Amniotic stem cell (primary cell): Measurements from ENCODE around the gene SLC1A2.
"Not testable (repeated sequence)": the region's sequence is repeated elsewhere in the genome, so short reads cannot be mapped to it uniquely, and the experiment has no call there.

Experiments
- DNase-seq: peaks from one replicate; lab custom pipeline; 2025; lab: John Stamatoyannopoulos, UW

SLC1A2 gene

DNA sequence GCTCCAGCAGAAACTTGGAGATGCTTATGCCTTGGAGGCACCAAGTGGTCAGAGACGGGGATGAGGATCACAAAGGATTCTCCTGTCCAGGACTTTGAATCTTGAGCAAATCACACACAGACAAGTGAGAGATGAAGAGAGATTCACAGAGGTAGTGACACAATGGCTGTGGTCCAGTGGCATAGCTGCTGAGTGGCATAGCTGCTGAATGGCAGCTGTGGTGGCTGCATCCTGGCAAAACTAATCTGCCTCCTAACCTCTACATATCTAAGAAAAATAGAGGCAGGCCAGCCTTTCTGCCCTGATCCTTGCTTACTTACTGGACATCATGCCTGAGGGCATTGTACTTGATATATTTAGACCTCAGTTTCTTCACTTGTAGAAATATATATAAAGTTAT is 177.8 kb downstream of the SLC1A2 start:
- no peak for DNase-seq

DNA sequence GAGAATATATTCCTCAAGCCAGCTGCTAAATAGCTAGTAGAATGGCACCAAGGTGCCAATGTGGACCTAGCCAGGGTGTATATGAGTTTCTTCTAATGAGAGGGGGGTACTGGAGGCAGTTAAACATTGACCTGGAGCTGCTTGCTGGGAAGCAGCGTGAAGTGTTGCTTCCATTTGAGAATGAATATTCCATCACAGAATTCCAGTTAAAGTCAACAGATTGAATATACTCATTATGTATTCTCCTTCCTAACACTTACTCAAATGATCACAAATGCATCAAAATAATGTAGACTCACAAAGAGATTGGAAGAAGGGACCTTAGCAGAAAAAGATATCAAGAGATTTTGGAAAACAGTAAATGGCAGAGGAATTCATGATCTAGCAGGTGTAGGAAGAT is 178.3 kb downstream of the SLC1A2 start:
- DNase-seq, result no peak

DNA sequence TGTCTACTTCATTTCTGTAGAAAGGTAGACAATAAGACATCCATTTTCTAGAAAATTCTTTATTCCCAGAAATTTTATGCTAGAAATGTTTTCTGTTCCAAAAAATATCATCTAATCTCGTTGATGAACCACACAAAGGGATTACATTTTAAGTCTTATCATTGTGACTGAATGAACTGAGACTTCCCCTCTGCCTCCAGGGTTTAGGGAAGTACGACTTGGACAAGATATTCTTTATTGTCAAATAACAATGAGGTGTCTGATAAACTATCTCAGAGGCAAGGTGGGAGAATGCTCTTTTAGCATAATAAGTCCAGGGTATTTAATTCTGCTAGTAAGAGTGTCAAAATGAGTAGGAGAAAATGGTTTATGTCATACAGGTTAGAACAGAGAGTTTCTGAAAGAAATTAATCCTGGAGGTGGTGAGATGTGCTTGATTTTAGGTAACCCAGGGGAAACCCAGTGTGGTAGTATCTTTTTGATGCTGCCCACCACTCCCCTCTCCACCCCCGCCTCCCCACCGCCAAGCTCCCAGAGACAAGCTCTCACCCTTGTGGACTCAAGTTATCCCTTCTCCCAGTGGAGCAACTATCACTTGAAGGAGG is 179.8 kb downstream of the SLC1A2 start:
- no peak for DNase-seq

DNA sequence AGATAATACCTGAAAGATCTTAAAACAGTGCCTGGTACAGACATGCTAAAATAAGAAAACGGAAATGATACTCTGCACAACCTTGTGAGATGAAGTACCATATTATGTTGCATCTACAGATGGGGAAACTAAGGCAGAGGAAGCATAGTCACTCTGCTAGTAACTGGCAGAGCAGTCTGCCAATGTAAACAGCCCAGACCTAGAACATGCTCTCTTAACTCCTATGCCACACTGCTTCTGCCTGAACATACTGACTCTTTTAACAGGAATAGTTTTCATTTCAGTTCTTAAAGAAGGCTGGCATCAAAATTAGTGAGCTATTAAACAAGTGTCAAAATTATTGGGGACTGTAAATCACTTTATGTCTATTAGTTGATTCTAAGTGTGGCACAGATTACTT is 180.5 kb downstream of the SLC1A2 start:
- DNase-seq, result no peak

DNA sequence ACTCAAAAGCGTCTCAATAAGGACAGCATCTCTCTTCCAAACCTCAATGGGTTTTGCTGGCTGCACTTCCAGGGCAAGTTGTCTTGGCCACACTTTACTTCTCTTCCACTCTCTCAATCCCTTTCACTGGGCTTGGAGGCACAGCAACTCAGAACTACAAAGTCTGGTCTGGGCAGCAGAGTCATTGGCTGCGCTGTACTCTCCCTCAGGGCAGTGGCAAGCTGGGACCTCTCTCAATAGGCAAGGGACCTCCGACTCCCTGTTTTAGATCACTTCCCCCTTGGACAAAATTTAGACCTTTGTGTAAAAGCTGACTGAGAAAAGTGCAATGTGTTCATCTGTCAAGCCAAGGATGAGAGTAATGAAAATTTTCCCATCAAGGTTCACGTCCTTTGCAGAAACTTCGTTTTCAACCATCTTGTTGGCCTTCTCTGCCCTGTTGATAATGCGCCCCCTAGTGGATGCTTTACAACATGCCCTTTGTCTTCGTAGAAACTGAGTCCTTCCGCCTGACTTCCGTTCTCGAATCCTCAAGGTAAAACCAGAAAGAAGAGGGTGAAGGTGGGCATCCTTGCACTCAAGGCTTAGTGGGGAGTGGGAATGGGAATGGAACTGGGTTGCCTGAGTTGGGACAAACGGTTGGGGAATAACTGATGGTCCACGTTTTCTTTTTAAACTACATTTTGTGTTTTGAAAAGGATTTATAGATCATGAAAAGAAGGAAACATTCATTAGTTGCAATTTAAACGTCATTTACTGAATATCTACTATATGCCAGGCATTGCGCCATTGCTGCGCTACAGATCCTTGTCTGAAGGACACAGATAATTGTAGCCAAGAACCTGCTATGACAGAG is 181.3 kb downstream of the SLC1A2 start:
- DNase-seq, result no peak

DNA sequence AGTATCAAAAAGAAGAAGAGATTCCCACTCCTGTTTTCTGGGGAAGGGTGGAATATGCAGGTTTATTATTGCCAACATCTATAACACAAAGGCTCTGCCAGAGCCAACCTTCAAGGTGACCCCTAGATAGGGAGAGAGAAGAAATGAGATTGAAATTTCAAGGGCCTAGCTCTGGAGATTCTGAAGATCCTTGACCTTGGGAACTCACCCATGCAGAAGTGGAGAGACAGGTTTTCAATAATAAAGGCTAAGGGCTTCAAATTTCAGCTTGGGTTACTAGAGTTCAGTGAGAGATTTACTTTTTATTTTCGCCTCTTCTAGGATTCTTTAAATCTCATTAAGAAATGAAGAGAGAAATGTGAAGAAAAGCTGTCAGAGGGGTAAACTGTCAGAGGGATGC is 182.0 kb downstream of the SLC1A2 start:
- no peak for DNase-seq

DNA sequence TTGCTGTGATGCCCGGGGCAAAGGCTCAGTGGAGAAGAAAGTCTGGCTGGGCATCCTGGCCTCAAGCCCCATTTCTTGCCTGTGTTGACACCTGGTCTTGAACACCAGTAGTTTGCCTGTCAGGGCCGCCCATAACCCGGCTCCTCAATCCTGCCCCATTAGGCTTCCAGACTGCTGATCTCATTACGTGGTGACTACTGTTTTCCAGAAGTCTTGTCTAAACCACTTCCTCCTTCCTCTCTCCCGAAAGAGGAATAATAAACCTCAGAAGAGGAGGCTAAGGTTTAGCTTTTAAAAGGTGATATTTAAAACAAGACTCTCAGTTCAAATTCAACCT is 182.7 kb downstream of the SLC1A2 start:
- DNase-seq, result no peak

DNA sequence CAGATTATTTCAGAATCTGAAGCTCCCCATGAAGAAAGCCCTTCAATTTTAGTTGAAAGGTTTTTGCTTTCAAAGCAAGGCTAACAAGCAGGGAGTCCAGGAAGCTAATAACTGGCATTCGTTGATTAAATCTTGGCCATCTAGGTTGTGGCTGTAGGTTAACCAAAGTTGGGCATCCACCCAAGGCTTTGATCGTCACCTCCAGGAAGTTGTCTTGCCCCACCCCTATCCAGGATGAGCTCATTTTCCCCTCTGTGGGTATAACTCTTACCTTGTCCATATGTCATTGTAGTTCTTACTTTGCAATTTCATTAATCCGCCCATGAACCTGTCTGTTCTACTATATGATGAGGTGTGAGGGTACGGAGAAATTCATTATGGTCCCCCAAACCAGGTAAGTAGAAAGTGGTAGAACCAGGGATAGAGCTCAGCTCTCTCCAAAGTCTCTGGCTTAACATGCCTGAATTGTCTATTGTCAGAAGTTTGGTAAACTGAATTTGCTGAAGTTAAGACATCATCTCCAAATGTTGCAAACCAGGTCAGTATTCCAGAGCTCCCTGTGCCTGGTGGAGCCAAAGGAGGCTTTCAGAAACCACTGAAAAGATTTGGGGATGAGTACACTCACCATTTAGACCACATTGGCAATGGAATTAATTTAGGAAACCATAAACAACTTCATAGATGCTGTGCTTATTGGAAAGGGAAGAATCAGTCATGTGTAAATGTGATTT is 183.3 kb downstream of the SLC1A2 start:
- no peak for DNase-seq

DNA sequence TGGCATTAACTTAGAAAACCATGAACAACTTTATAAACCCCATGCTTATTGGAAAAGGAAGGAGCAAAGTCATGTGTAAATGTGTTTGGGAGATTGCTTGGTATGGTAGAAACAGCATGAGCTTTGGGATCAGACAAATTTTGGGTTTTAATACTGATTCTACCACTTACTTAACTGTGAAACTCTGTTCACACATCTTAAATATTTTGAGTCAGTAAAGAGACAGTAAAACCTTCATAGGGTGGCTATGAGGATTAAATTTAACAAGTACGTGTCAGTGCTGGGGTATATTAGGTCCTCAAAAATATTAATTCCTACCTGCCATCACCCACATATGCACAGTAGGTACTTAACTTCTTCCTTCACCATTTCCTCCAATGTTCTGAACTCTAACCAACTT is 183.9 kb downstream of the SLC1A2 start:
- no peak for DNase-seq

DNA sequence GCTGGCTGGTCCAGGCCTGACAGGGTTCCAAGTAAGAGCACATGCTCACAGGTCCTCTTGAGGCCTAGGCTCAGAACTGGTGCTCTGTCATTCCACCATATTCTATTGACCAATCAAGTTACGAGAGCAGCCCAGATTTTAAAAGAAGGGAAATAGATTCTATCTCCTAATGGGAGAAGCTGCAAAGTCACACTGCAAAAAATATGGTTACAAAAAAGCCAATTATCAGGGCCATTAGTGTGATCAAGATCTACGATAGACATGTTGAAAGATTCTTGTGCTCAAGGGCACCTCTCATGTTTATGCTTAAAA is 184.2 kb downstream of the SLC1A2 start:
- no peak for DNase-seq

DNA sequence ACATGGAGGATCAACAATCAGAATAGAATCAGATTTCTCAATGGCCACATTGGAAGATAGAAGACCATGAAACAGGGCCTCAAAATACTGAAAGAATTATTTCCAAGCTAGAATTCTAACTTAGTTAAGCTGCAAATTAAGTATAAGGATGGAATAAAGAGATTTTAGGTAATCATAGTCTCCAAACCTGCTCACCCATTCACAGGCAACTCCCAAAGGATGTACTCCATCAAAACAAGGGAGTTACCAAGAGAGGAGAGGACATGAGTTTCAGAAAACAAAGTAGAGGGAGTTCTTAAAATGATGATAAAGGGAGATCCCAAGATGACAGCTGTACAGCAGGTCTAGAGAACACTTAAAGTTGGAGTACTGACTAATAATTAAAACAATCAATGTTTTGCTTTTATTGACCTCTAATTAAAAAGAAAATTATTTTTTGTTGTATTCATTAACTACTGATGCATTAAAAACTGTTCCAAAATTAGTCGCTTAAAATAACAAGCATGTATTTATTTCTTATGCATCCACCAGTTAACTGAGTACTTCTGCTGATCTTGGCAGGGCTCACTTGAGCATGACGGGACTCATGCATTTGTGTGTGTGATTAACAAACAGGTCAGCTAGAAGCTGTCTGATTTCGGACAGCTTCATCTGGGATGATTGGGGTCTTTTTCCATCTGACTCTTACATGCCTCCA is 184.8 kb downstream of the SLC1A2 start:
- DNase-seq, result no peak

DNA sequence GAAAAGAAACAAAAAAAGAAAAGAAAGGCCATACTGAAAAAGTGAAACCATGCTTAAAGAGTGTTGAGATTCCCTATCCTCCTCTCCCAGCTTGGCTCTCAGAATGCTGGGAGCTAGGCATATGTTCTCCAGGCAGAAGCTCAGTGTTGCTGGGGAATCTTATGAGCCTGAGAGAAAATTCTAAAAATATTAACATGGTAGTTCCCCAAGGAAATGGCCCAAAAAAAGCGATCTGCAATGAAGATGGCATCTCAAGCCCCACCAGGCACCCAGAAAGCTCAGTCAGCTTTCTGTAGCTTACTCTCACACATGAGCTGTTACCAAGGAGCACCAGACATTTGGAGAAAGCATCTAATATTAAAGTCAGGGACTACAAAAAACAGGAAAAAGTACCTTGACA is 185.8 kb downstream of the SLC1A2 start:
- no peak for DNase-seq

DNA sequence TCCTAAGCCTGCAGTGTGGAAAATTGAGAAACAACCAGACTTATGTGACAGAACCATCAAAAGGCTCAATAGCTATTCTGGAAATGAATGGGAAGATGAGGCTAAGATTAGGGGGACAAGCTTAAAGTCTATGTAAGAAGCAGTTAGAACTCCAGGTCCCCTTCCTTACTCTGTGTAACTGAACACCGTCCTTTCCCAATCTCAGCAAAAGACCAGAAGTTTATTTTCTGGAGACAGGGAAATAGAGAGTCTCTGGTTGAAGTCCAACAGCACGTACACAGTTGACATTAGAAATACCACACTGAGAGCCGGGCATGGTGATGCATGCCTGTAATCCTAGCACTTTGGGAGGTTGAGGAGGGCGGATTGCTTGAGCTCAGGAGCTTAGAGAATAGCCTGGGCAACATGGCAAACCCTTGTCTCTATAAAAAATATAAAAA is 186.4 kb downstream of the SLC1A2 start:
- no peak for DNase-seq

DNA sequence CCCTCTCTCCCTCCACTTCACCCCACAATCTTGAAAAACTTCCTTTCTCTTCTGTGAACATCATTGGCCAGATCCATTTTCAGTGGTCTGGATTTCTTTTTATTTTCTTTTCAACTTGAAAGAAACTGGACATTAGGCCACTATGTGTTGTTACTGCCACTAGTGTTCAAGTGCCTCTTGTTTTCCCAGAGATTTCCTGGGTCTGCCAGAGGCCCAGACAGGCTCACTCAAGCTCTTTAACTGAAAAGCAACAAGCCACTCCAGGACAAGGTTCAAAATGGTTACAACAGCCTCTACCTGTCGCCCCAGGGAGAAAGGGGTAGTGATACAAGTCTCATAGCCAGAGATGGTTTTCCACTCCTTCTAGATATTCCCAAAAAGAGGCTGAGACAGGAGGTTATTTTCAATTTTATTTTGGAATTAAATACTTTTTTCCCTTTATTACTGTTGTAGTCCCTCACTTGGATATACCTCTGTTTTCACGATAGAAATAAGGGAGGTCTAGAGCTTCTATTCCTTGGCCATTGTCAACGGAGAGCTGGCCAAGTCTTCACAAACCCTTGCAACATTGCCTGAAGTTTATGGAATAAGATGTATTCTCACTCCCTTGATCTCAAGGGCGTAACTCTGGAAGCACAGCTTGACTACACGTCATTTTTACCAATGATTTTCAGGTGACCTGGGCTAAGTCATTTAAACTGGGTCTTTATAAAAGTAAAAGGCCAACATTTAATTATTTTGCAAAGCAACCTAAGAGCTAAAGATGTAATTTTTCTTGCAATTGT is 188.1 kb downstream of the SLC1A2 start:
- DNase-seq, result no peak

DNA sequence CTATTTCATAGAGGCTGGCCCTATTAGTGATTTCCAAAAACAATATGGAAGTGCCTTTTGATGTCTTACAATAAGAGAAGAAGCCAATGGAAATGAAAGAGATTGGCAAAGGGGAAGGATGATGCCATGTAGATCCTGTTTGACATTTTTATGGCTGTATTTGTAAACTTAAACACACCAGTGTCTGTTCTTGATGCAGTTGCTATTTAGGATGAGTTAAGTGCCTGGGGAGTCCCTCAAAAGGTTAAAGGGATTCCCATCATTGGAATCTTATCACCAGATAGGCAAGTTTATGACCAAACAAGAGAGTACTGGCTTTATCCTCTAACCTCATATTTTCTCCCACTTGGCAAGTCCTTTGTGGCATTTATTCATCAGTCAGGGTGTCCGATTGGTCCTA is 189.0 kb downstream of the SLC1A2 start:
- no peak for DNase-seq

DNA sequence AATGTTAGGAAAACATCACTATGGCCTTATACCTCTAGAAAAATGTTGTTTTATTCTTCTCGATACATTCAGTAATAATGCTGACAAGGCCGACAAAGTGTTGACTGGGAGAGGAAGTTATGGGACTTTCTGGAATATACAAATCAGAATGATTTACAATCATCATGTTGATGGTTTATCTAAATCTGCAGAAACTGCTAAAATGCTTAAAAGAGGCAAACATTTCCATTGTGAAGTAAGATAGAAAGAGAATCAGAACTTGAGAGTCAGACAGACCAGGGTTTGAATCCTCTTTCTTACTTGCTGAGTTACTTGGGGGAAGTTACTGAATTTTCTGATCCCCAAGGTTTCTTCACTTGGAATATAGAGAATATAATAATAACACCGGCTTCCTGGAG is 191.0 kb downstream of the SLC1A2 start:
- no peak for DNase-seq

DNA sequence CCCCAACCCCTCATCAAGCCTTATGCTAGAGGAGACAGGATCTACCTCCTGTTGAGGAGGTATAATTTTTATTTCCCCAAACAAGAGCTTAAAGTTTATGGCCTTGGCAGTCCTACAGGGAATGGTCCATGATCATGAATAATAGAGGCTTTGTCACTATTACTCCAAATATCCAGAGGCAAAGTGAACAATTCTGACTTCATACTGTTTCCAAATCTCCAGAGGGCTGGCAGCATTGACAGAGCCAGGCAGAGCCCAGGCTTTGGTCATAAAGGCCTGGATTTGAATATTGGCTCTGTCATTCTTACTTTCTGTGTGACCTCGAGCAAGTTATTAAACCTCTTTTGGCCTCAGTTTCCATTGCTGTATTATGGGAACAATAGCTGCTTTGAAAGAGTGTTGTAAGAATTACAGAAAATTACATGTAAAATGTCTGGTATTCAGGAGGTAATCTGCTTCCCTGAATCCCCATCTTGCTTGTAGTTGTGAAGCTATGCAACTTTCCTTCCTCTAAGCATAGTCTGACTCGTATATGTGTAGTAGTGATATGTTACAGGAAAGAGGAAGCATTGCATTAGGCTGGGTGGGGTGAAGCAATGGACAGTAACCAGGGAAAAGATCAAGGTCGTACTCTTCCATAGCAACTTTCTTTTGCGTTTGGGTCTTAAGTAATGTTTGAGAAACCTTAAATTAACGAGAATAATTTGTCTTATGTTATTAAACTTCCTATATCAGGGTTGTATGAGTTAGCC is 191.6 kb downstream of the SLC1A2 start:
- DNase-seq, result no peak

DNA sequence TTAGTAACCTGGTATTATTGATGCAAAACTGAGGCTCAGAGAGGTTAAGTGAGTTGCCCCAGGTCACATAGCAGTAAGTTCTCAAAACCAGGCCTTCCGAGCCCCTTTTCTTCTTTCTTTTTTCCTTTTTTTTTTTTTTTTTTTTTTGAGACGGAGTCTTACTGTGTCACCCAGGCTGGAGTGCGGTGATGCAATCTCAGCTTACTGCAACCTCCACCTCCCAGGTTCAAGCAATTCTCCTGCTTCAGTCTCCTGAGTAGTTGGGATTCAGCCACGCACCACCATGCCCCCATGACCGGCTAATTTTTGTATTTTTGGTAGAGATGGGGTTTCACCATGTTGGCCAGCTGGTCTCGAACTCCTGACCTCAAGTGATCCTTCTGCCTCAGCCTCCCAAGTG is 192.6 kb downstream of the SLC1A2 start:
- not testable (repeated sequence) for DNase-seq

DNA sequence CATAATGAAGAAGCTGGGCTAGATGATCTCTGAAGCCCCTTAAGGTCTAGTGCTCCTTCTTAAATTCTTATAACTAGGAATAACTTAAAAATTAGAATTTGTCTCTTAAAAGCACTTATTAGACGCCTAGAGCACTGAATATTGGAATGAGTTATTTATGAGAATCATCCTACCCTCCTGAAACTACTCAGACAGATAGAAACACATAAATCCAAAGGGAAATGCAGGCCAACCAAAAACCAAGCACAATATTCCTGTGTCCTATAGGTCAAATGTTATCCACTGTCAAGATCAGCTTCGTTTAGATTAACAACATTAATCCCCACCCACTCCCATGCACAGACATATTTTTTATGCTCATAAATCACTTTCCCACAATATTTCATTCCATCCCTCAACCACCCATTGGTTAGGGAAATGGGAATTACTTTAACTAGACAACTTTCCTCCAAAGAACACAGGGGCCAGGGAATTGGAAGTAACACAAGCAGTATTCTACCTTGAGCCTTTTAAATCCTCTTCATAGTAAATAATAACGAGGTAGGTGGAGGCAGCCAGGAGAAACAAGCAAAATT is 193.3 kb downstream of the SLC1A2 start:
- no peak for DNase-seq

DNA sequence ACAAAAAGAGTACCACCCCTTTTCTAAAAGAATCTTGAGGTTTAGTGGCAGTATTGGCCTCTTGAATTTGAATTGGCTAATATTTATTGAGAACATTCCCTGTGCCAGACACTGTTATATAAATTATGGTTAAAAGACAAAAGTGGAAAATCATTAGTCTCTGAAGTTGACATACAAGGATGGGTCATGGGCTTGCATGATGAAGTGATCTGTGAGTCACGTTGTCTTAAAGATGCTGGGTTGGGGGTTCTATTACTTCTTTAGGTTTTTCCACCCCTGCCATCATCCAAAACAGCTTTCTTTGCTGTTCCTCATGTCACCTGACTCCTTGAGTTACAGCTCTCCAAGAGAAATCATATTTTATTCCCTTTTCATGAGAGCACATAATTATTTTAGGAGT is 195.4 kb downstream of the SLC1A2 start:
- DNase-seq, result no peak

DNA sequence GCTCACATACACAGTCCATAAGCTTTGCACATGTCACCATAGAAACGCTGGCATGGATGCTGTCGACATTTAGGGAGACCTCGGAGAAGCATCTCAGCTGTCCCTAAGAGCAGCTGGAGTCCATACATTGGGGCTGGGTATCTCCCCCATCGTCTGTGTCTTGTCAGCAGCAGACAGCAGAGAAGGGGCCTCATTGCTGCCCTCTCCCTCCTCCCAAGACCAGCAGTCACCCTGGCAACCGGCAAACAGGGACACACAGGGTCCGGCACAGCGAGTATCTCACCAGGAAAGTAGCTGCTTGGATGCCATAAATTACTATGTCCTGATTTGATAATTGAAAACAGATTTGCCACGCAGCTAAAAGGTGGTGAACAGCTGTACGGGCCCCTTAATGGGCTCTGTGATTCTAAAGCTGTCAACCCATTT is 196.0 kb downstream of the SLC1A2 start:
- DNase-seq, result no peak
